HCT116 (cell line): Measurements from ENCODE around the gene SLC35B1.

Experiments
- CEBPB ChIP-seq: IDR thresholded peaks from 2 replicates; pipeline ENCODE4 v1.6.1; 2012; ENCODE audit warnings: low read depth
- EZH2 ChIP-seq: fragments of 200-600 bp; sonication (generic); IDR thresholded peaks from 2 replicates; pipeline ENCODE4 v1.6.1; 2017; ENCODE audit warnings: antibody characterized with exemption, mixed run types
- EZH2phosphoT487 ChIP-seq: fragments of 200-600 bp; IDR thresholded peaks from 2 replicates; pipeline ENCODE4 v1.6.1; 2018; ENCODE audit warnings: antibody characterized with exemption, borderline replicate concordance
- FOSL1 ChIP-seq: IDR thresholded peaks from 2 replicates; pipeline ENCODE4 v1.6.1; 2012; ENCODE audit warnings: low read depth
- JUND ChIP-seq: IDR thresholded peaks from 2 replicates; pipeline ENCODE4 v1.6.1; 2012
- POLR2AphosphoS5 ChIP-seq: IDR thresholded peaks from 2 replicates; pipeline ENCODE4 v1.6.1; 2011; ENCODE audit warnings: mild to moderate bottlenecking, low read depth, low read length, moderate library complexity
- ZNF274 ChIP-seq: fragments of 200-500 bp; sonication (Bioruptor generic); IDR thresholded peaks from 2 replicates; pipeline ENCODE4 v1.6.1; 2014; ENCODE audit warnings: mild to moderate bottlenecking, low read depth, low read length, inconsistent platforms
- TF ChIP-seq, protein P1 (sequence below), 3 experiments: fragments of 200-600 bp in 1 of 3; sonication (generic) in 1 of 3; IDR thresholded peaks in 2 of 3; conservative IDR thresholded peaks in 1 of 3; 2 replicates each; pipeline ENCODE4 v1.5.1; 2012 to 2017; ENCODE audit warnings: low read depth in 2 of 3, low read length in 2 of 3, antibody characterized with exemption in 1 of 3, borderline replicate concordance in 1 of 3, control low read depth in 1 of 3, mild to moderate bottlenecking in 1 of 3, mixed read lengths in 1 of 3, mixed run types in 1 of 3, moderate library complexity in 1 of 3; ENCODE audit not compliant: insufficient read depth in 1 of 3

DNA sequence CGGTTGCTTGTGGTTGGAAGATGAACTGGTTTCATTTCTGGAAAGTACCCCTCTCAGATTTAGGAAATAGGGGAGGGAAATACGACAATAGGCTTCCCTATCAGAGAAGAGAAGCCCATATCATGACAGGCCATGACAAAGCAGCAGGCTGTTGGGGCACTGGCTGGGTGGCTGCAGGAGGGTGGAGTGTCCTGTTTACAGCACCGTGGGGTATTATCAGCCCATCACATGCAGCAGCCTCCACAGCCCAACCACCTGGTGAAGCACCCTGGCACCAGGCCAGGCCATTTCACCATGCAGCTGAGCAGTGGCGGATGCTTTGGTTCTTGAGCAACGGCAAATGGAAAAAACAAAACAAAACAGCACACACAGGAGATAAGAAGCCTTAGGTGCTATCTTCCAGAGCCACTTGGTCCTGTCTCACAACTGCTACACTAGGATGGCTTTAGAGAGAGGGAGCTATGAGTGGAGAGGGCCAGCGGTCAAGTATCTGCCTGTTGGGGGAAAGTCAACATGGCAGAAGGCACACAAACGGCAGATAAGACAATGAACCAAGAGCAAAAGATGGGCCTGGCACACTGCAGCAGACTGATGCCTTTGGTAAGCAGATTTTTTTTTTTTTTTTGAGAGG is 32.0 kb upstream of the SLC35B1 start:
- TF ChIP-seq CEBPB (no peak), POLR2AphosphoS5 (no peak), ZNF274 (no peak), JUND (no peak), EZH2 (no peak), FOSL1 (no peak), EZH2phosphoT487 (no peak)
- TF ChIP-seq, protein P1, sequence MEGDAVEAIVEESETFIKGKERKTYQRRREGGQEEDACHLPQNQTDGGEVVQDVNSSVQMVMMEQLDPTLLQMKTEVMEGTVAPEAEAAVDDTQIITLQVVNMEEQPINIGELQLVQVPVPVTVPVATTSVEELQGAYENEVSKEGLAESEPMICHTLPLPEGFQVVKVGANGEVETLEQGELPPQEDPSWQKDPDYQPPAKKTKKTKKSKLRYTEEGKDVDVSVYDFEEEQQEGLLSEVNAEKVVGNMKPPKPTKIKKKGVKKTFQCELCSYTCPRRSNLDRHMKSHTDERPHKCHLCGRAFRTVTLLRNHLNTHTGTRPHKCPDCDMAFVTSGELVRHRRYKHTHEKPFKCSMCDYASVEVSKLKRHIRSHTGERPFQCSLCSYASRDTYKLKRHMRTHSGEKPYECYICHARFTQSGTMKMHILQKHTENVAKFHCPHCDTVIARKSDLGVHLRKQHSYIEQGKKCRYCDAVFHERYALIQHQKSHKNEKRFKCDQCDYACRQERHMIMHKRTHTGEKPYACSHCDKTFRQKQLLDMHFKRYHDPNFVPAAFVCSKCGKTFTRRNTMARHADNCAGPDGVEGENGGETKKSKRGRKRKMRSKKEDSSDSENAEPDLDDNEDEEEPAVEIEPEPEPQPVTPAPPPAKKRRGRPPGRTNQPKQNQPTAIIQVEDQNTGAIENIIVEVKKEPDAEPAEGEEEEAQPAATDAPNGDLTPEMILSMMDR (IDR thresholded peaks at IDR 0.05 in 2 of 3, conservative IDR thresholded peaks at IDR 0.05 in 1 of 3; ENCODE audit: borderline replicate concordance in 1 of 3, insufficient read depth in 1 of 3, low read depth in 2 of 3, low read length in 2 of 3), result no peak
